HT-29 (cell line): ENCODE measurements around the gene RHPN2. TPM values are rescaled to one million over a fixed set of nuclear protein-coding genes. Genes with fewer than 3 reads are reported as not detected.
"Not testable (repeated sequence)": the region's sequence is repeated elsewhere in the genome, so short reads cannot be mapped to it uniquely, and the experiment has no call there.

Source experiments
- DNase-seq: peaks from one replicate; pipeline ENCODE4 v3.0.0-alpha.2; 2015; ENCODE audit warnings: low spot score
- total RNA-seq: library from RNA; depleted of rRNA; stranded (reverse); fragments of >200 nt; shearing (Covaris generic); gene quantifications from 2 replicates; pipeline ENCODE4 v1.2.3, GENCODE V29; 2014

The RHPN2 gene
- total RNA-seq, 1 experiment from 2014 or later = 102 TPM

DNA sequence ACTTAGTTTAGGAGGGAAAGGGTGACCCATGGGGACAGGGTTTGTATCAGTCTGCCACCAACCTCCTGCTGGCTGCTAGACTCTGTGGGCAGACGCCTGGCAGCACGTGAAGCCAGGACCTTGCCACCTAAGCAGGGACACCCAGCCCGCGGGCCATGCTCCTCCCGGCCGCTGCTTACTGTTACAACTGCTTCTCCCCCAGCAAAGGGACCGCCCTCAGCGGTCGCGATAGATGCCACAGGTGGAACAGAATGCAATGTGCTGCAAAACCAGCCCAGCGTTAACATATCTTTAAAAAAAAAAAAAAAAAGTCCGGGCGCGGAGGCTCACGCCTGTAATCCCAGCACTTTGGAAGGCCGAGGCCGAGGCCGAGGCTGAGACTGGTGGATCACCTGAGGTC is 1.9 kb upstream of the RHPN2 start:
- no peak for DNase-seq

DNA sequence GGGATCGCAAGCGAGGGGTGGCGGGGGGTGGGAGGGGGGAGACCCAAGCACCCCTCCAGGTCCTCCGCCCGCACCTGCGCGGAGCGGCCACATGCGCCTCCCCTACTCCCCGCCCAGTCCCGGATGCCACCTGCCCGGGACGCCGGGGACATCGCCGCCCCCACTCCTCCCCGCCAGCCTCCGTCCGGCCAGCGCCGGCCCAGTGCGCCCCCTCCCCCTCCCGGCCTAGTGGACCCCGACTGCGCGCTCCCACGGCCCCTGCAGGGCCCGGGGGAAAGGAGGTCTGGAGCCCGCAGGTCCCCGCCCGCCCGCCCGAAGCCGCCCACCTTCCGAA is 263 bp downstream of the RHPN2 start:
- DNase-seq = peak; percentile 80

DNA sequence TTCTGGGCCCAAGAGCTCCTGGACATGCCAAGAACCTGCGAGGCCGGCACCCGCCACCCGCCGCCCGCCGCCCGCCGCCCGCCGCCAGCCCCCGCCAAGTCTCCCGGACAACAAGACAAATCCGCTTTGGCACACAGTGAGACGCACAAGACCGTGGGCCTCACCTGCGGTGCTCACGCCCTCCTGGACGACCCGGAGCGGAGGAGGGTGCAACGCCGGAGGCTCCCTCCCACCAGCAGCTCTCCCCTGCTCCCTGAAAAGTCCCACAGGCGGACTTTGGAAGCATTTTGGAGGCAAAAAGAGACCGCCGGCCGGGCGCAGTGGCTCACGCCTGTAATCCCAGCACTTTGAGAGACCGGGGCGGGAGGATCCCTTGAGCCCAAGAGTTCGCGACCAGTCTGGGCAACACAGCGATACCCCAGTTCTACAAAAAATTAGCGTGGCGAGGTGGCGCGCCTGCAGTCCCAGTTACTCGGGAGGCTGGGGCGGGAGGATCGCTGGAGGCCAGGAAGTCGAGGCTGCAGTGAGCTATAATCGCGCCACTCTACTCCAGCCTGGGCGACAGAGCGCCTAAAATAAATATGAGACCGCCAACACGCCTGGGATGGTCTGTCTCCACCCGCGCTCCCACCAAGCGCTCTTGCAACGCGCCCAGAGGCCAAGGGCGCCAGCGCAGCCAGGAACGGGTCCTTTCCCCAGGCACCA is 783 bp downstream of the RHPN2 start:
- peak; percentile 57 for DNase-seq

DNA sequence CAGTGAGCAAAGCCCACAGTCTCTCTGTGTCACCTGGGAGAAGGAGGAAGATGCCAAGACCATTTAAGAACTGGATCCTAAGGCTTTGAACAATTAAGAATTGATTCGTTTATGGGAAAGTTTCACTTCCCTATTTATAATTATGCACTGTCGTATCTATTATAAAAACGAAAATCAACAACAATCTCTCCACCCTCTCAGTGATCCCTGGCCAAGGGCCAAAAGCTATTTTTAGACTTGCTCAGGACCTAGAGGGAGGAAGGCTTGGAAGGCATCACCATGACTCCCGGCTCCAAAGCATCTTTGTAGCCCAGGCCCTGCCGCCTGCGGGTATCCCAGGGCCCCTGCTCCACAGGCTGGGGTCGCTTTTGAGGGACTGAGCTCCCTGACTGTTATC is 1.3 kb downstream of the RHPN2 start:
- peak; percentile 95 for DNase-seq

DNA sequence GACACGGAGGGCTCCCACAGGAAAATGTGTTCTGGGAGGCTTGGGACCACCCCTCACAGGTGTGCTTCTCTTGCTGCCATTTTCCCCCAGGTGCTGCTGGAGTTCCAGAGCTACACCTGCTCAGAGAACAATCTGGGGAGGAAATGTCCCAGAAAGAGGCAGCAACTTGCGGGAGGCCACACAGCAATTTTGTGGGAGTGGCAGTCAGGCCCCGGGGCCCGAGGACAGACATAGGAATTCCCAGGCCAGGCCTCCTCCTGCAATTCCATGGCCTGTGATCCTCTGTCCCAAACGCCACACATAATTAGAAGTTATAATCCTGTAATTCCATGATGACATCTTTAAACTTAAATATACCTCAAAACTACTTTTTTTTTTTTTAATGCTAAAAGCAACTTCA is 1.8 kb downstream of the RHPN2 start:
- no peak for DNase-seq

DNA sequence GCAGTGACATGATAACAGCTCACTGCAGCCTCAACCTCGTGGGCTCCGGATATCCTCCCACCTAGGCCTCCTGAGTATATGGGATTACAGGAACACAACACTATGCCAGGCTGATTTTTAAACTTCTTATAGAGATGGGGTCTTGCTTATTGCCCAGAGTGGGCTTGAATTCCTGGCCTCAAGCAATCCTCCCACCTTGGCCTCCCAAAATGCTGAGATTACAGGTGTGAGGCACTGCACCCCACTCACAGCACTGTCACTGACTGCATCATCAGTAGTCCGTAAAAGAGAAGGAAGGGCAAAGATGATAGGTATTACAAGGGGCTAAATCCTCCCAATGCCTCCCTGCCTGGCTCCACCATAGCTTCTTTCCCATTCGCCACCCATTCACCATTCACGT is 4.1 kb downstream of the RHPN2 start:
- DNase-seq = no peak

DNA sequence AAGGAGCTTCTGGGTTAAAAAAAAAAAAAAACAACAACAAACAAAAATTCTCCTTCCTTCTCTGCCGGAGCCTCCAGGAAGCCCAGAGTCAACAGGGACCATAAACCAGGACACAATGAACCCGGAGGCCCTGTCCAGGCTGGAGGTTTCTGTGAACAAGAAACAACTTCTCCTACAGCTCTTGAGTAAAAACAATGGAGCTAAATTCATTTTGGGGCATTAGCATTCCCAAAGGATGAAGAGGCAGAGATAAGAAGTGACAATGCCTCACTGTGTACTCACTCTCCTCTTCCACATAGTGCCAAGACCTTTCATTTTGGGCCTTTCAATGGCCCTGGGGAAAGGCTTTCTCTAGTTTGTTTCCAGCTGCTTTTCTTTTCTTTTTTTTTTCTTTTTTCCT is 9.0 kb downstream of the RHPN2 start:
- DNase-seq = no peak

DNA sequence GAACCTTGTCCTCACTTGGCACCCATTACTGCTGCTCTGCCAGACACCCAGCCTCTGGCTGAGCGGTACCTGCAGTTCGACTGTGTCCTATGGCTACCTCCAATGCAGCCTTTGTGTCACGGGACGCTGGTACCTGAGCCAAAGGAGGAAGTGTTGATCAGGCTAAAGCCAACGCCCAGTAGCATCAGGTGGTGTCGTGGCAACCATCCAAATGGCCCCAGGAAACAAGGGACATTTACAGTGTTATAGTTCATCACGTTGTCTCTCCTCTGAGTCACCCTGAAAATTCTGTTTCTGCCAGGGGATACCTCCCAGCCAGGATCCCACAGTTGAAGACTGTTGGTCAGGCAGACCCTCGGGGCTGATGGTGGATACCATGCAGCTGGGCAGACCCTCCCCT is 10.1 kb downstream of the RHPN2 start:
- DNase-seq = peak; percentile 99

DNA sequence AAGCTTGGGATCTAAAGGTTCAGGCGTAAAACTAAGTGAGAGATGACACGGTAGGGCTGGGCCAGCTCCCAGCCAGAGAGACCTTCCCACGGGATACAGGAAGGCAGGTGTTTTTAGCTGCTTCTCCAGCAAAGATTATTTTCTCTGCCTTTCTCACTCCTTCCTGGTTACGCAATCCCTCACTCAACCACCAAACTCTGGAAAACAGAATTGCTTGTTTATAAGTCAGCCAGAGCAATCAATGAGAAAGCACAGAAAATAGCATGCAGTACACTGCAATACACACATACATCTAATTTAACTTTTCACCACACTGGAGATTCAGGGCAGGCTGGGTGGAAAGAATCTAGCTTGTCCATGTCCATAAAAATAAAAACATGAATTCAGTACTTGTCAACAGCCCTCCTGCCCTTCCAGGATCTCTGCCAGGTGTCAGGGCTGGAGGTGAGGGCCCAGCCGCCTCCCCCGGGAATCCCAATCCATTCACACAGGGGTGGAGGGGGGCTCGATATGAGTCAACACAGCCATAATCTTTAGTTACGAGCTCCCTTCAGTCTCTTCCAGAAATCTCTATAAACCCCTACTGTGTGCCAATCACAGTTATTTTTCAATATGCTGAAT is 12.2 kb downstream of the RHPN2 start:
- DNase-seq = peak; percentile 92

DNA sequence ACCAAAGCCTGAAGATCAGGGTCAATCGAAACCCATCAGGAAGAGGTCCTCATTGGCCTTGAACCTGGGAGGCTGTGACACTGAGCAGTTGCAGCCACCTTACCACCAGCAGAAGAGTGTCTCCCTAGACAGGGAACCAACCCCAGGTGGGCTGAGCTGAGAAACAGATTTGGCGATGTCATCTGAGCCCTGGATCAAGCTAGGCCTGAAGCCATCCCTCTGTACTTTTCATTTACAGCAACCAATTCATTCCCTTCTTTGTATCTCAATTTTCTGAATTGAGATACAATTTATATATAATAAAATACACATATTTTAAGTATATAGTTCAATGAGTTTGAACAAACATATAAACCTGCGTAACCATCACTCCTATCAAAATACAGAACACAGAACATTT is 14.6 kb downstream of the RHPN2 start:
- no peak for DNase-seq

DNA sequence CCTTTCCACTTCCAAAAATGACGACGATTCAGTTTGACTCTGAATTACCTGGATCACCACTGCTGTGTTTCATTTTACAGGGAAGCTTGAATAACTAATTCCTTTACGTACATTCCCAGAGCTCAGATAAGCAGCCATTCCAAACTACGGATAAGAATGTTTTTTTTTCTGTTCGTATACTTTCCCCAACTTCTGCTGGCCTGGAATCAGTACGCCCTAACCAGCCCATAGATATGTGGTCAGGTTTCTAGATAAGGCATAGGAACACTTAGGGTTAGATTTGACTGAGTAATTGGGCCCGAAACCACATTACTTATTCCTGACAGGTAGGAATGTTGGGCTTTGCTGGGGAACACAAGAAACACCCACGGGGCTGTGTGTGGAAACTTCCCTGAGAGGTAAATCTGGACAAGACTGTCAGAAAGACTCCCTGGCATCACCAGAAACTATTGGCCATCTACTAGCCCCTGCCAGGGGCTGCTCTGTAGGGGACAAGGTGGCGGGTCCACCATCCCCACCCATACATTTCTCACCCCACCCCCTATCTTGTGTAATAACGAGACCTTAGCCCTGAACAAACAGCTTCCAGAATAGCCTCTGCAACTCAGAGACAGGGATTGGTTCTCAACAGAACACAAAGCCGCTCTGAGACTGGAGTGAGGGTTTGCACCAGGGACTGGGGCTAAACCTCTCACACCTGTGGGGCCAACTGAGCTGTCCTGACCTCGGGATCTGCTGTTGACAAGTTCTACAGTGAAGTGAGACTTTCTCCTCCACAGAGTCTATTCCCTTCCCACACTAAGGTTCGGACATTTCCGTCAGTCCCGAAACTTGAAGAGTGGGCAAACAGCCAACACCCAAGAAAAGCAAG is 15.6 kb downstream of the RHPN2 start:
- DNase-seq = peak; percentile 81

DNA sequence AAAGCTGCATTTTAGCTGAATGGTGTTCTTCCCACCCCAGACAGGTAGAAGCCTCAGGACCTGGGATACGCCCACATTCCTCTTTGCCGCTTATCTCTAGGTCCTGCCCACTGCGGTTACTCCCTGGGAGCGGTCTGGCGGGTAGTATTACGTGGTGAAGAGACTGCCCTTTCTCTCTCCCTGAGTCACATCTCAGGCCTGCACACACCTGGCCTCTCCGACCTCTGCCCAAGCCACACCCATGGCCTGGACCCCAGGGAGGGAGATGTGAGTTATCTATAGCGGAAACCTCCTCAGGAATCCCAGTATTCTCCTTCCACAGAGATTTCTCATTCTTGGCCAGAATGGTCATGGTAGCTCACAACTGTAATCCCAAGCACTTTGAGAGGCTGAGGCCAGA is 17.3 kb downstream of the RHPN2 start:
- peak; percentile 99 for DNase-seq

DNA sequence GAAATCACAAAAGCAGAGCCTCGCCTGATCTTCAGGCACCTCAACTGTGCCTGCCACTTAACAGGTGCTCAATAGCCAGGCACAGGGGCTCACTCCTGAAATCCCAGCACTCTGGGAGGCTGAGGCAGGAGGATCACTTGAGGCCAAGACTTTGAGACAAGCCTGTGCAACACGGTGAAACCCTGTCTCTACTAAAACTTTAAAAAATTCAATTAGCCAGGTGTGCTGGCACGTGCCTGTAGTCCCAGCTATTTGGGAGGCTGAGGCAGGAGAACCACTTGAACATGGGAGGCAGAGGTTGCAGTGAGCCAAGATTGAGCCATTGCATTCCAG is 22.9 kb downstream of the RHPN2 start:
- DNase-seq = not testable (repeated sequence)

DNA sequence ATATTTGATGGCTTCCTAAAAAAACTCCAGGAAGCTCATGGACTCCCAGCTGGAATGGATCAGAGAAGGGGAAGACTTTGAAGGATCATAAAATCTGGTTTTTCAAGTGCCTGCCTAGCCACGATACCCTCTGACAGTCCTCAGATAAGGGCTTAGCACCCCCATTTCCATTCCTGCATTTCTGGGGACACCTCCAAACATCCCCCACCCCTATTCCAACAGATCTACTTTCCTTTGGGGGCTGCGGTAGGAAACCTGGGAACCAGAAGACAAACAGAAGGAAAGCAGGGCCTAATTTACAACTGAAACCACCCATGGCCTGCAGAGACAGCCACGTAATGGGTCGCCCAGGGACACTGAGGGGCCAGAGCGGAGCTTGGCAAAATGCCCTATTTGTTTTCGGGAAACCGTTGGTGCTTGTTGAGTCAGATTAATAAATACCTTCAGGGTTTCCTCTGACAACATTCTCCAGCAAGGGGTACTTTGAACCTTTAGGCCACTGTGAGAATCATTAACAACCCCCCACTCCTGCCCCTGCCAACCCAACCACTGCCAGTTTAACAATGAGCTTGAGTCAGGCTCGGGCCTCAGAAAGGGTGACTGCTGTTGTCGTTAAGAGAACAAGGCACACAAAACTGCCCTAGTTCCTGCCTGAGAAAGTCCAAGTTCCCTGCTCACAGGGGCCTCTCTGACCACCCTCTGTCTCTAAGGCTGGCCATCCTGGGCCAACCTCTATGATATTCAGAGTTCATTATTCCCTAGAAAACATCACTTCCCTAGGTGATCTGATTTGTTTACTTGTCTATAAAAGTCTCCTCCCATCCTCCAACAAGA is 23.5 kb downstream of the RHPN2 start:
- peak; percentile 100 for DNase-seq

DNA sequence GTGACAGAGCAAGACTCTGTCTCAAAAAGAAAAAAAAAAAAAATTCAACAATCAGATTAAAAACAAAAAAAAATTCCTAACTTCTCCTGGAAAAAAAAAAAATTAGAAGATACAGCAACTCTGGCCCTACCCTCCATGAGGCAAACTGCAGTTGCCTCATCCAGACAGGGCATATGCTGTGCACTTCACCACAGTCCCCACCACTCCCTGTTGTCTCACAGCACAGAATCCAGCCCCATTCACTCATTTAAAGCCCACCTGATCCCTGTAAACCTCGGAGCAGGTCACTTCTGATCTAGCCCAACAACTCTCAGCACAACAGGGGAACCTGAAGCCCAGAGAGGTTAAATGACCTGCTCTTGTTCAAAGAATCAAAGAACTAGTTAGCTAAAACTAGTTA is 24.9 kb downstream of the RHPN2 start:
- no peak for DNase-seq

DNA sequence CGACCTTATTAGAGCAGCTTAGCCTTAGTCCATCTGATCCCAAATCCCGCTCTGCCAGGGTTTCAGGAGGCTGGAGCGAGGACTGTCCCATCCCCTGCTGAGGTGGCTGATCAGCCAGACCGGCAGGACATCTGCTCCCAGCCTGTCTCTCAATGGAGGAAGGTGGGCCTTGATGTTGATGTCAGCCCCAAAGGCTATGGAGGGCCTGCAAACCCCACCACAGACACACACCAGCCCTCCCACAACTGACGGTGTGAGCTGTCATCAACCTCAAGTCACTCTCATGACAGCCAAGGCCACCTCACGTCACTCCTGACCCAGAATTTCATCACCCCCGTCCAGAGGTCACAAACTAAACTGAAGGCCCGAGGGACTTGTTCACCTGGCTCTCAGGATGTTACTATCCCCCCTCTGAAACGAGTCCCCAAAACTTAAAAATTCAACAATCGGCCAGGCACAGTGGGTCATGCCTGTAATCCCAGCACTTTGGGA is 25.5 kb downstream of the RHPN2 start:
- no peak for DNase-seq

DNA sequence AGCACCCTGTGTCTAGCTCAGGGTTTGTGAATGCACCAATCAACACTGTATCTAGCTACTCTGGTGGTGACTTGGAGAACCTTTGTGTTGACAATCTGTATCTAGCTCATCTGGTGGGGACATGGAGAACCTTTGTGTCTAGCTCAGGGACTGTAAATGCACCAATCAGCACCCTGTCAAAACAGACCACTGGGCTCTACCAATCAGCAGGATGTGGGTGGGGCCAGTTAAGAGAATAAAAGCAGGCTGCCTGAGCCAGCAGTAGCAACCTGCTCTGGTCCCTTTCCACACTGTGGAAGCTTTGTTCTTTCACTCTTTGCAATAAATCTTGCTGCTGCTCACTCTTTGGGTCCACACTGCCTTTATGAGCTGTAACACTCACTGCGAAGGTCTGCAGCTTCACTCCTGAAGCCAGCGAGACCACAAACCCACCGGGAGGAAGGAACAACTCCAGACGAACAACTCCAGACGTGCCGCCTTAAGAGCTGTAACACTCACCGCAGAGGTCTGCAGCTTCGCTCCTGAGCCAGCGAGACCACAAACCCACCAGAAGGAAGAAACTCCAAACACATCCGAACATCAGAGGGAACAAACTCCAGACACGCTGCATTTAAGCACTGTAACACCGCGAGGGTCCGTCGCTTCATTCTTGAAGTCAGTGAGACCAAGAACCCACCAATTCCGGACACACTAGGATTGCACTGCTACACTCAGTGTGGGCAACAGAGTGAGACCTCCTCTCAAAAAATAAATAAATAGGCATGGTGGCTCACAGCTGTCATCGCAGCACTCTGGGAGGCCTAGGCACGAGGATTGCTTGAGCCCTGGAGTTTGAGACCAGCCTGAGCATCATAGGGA is 27.3 kb downstream of the RHPN2 start:
- not testable (repeated sequence) for DNase-seq

DNA sequence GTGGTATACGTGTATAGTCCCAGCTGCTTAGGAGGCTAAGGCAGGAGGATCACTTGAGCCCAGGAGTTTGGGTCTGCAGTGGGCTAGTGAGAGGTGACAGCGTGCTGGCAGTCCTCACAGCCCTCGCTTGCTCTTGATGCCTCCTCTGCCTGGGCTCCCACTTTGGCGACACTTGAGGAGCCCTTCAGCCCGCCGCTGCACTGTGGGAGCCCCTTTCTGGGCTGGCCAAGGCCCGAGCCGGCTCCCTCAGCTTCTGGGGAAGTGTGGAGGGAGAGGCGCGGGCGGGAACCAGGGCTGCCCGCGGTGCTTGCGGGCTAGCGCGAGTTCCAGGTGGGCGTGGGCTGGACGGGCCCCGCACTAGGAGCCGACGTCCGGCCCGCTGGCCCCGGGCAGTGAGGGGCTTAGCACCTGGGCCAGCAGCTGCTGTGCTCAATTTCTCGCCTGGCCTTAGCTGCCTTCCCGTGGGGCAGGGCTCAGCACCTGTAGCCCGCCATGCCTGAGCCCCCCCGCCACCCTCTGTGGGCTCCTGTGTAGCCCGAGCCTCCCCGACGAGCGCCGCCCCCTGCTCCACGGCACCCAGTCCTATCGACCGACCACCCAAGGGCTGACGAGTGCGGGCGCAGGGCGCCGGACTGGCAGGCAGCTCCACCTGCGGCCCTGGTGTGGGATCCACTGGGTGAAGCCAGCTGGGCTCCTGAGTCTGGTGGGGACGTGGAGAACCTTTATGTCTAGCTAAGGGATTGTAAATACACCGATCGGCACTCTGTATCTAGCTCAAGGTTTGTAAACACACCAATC is 28.1 kb downstream of the RHPN2 start:
- DNase-seq = not testable (repeated sequence)

DNA sequence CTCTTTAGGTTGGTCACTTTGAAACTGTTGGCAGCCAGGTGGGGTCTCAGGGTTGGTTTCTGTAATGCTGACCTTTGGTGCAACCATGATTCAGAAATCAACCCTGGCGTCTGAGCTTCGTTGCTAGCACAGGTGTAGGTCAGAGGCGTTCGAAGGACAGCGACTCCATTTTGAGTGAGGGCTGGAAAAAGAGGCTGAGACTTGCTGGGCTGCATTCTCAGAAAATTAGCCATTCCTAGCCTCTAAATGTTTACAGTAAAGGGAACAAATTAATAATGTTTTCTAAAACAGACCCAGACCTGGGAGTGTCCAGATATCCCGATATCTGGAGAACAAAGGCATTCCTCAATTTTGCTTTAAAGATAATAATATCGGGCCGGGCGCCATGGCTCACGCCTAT is 29.2 kb downstream of the RHPN2 start:
- DNase-seq = no peak

DNA sequence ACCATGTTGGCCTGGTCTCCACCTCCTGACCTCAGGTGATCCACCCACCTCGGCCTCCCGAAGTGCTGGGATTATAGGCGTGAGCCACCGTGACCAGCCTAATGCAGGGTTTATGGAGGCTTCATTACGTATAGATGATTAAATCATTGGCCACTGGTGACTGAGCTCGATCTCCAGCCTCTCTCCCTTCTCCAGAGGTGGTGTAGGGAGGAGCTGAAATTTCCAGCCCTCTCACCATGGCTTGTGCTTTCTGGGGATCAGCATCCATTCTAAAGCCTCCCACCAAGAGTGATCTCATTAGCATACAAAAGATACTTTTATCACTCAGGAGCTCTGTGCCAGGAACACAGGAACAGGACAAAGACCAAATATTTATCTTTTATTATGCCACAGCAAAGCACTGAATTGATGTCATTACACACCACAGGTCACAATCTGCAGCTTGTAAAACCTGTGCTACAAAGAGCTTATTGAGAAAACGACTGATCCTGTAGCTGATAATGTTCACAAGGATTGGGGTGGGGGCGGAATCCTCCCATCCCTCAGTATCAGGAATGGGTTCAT is 32.4 kb downstream of the RHPN2 start:
- peak; percentile 96 for DNase-seq
